HepG2 (cell line): ENCODE data around the gene TMEM135. TPM values are rescaled to one million over a fixed set of nuclear protein-coding genes. Genes with fewer than 3 reads are reported as not detected.

Source experiments
- ATF6 ChIP-seq: sonication (generic); formaldehyde crosslinking; conservative IDR thresholded peaks from 2 replicates; pipeline ENCODE4 v1.4.0; 2020; ENCODE audit warnings: missing genetic modification reagents
- ATF7-NPFF ChIP-seq: sonication (generic); formaldehyde crosslinking; IDR thresholded peaks from 2 replicates; pipeline ENCODE4 v1.8.1; 2023; ENCODE audit warnings: mild to moderate bottlenecking, low read depth, missing genetic modification reagents, moderate library complexity
- E2F2 ChIP-seq: sonication (generic); formaldehyde crosslinking; IDR thresholded peaks from 2 replicates; pipeline ENCODE4 v1.4.0; 2020; ENCODE audit warnings: missing genetic modification reagents, borderline replicate concordance
- FOXO1 ChIP-seq: sonication (generic); formaldehyde crosslinking; IDR thresholded peaks from 2 replicates; pipeline ENCODE4 v1.4.0; 2020; ENCODE audit warnings: missing genetic modification reagents
- HMGA1 ChIP-seq: sonication (generic); formaldehyde crosslinking; conservative IDR thresholded peaks from 2 replicates; pipeline ENCODE4 v1.4.0; 2020; ENCODE audit warnings: missing genetic modification reagents
- JARID2 ChIP-seq: sonication (generic); formaldehyde crosslinking; IDR thresholded peaks from 2 replicates; pipeline ENCODE4 v1.8.1; 2023; ENCODE audit warnings: missing genetic modification reagents, inconsistent platforms; ENCODE audit not compliant: insufficient replicate concordance
- MAFF ChIP-seq: IDR thresholded peaks from 2 replicates; pipeline ENCODE4 v1.6.1; 2011; ENCODE audit warnings: low read depth, low read length, improper control_type of control experiment
- MYNN ChIP-seq: sonication (generic); formaldehyde crosslinking; IDR thresholded peaks from 2 replicates; pipeline ENCODE4 v1.4.0; 2020; ENCODE audit warnings: mild to moderate bottlenecking, low read depth, missing genetic modification reagents
- NCOA5 ChIP-seq: sonication (generic); formaldehyde crosslinking; IDR thresholded peaks from 2 replicates; pipeline ENCODE4 v1.4.0; 2020; ENCODE audit warnings: missing genetic modification reagents
- NFYC ChIP-seq: IDR thresholded peaks from 2 replicates; pipeline ENCODE4 v1.6.1; 2016; ENCODE audit warnings: missing genetic modification reagents, missing compliant biosample characterization
- NR3C1 ChIP-seq: sonication (generic); formaldehyde crosslinking; IDR thresholded peaks from 2 replicates; pipeline ENCODE4 v1.4.0; 2020; ENCODE audit warnings: missing genetic modification reagents
- PHB2 ChIP-seq: fragments of 450-650 bp; IDR thresholded peaks from 2 replicates; pipeline ENCODE4 v1.6.1; 2018; ENCODE audit not compliant: partially characterized antibody
- SMAD3 ChIP-seq: sonication (generic); formaldehyde crosslinking; IDR thresholded peaks from 2 replicates; pipeline ENCODE4 v1.4.0; 2020; ENCODE audit warnings: missing genetic modification reagents
- TGIF2 ChIP-seq: IDR thresholded peaks from 2 replicates; pipeline ENCODE4 v1.6.1; 2016; ENCODE audit warnings: control low read depth, missing compliant biosample characterization
- ZBTB10 ChIP-seq: sonication (generic); formaldehyde crosslinking; IDR thresholded peaks from 2 replicates; pipeline ENCODE4 v1.4.0; 2020; ENCODE audit warnings: missing genetic modification reagents, borderline replicate concordance
- ZBTB34 ChIP-seq: sonication (generic); formaldehyde crosslinking; IDR thresholded peaks from 2 replicates; pipeline ENCODE4 v1.8.0; 2022; ENCODE audit warnings: mild to moderate bottlenecking, missing genetic modification reagents
- ZNF292 ChIP-seq: sonication (generic); formaldehyde crosslinking; IDR thresholded peaks from 2 replicates; pipeline ENCODE4 v1.8.1; 2022; ENCODE audit warnings: mild to moderate bottlenecking, low read depth, missing genetic modification reagents, borderline replicate concordance
- ZNF431 ChIP-seq: sonication (generic); formaldehyde crosslinking; IDR thresholded peaks from 2 replicates; pipeline ENCODE4 v1.9.0; 2022; ENCODE audit warnings: missing genetic modification reagents, low read depth, mild to moderate bottlenecking, borderline replicate concordance
- ZNF569 ChIP-seq: sonication (generic); formaldehyde crosslinking; IDR thresholded peaks from 2 replicates; pipeline ENCODE4 v1.5.0; 2020; ENCODE audit warnings: mild to moderate bottlenecking, missing genetic modification reagents, moderate library complexity, borderline replicate concordance
- ZNF678 ChIP-seq: sonication (generic); formaldehyde crosslinking; IDR thresholded peaks from 2 replicates; pipeline ENCODE4 v1.4.0; 2020; ENCODE audit warnings: mild to moderate bottlenecking, missing genetic modification reagents
- ZNF724P ChIP-seq: sonication (generic); formaldehyde crosslinking; IDR thresholded peaks from 2 replicates; pipeline ENCODE4 v1.8.0; 2022; ENCODE audit warnings: missing genetic modification reagents, borderline replicate concordance
- ZNF772 ChIP-seq: sonication (generic); formaldehyde crosslinking; IDR thresholded peaks from 2 replicates; pipeline ENCODE4 v1.5.0; 2020; ENCODE audit warnings: mild to moderate bottlenecking, missing genetic modification reagents
- ZSCAN21 ChIP-seq: sonication (generic); formaldehyde crosslinking; IDR thresholded peaks from 2 replicates; pipeline ENCODE4 v1.8.0; 2022; ENCODE audit warnings: mild to moderate bottlenecking, missing genetic modification reagents, moderate library complexity, borderline replicate concordance
- polyA plus RNA-seq, 8 experiments: library from polyadenylated mRNA; depleted of rRNA in 3 of 8; stranded (reverse) in 7 of 8; unstranded in 1 of 8; fragments of >200 nt; fragmentation: Illumina TruSeq in 4 of 8; extraction: Trizol in 4 of 8; gene quantifications; 2 replicates each; pipeline versions ENCODE4 v1.2.1 to v1.2.3, GENCODE V29; 2011 to 2016; ENCODE audit warnings: low read depth in 4 of 8, missing spikeins in 1 of 8, mixed read lengths in 1 of 8; ENCODE audit not compliant: insufficient read depth in 1 of 8
- total RNA-seq, 5 experiments: library from RNA; depleted of rRNA; stranded (reverse); fragments of >200 nt; fragmentation: Illumina TruSeq; extraction: Trizol; gene quantifications; 2 replicates each; pipeline ENCODE4 v1.2.3, GENCODE V29; 2016; ENCODE audit warnings: low read depth in 1 of 5

The TMEM135 gene
- total and polyA plus RNA-seq, 2 of the 13 experiments (the other 11 are each of a cell fraction or from before 2014, with no cell fraction given): 36.6 to 88.9 TPM

GRCh38 chr11:87037450-87038234, at the start of gene TMEM135 (continued):
- TF ChIP-seq ZNF431 (CRISPR knock-in tag) (peak; percentile 73; the same call in 1 of the 2 replicates), JARID2 (no peak), TGIF2 (peak; percentile 33), HMGA1 (CRISPR knock-in tag) (no peak), NCOA5 (CRISPR knock-in tag) (no peak), SMAD3 (CRISPR knock-in tag) (peak; percentile 16; the same call in 1 of the 2 replicates), PHB2 (no peak), ZBTB10 (CRISPR knock-in tag) (peak; percentile 41; the same call in 1 of the 2 replicates), NFYC (CRISPR knock-in tag) (peak; percentile 82), FOXO1 (CRISPR knock-in tag) (peak; percentile 79; the same call in 1 of the 2 replicates), ZNF772 (CRISPR knock-in tag) (peak; percentile 90), ATF7-NPFF (CRISPR knock-in tag) (peak; percentile 90), MAFF (no peak), MYNN (CRISPR knock-in tag) (no peak), NR3C1 (no peak), E2F2 (no peak), ZNF724P (CRISPR knock-in tag) (no peak), ZNF678 (CRISPR knock-in tag) (no peak), ZBTB34 (CRISPR knock-in tag) (no peak; the same call in 1 of the 2 replicates), ZNF292 (peak; percentile 37; the same call in 1 of the 2 replicates), ATF6 (CRISPR knock-in tag) (0 out of 2 replicates have a peak, but pooled peaks have one; percentile 60), ZSCAN21 (CRISPR knock-in tag) (peak; percentile 96), ZNF569 (CRISPR knock-in tag) (no peak; the same call in 1 of the 2 replicates)
